ENCODE measurements around the gene CHRNB4. TPM values are rescaled to one million over a fixed set of nuclear protein-coding genes. Genes with fewer than 3 reads are reported as not detected.

CHRNB4 gene
- total RNA-seq, 1 donor from 2014 or later = 3.2 TPM

DNA sequence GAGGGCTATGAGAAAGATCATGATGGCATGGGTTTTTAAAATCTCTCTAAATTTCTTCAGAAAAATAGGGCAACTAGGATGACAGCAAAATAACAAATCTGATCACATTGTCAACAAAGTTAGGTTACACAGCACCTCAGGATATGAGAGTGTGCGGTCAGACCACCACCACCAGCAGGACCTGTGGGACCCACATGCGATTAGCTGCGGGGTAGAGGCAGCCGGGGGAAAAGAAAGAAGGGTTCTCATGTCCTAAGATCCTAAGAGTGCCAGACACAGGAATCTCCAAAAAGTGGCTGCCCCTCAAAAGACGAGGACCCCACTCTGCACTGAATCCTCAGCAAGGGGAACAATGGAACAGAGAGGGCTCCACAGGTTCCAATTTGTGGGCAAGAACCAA, 35.8 kb downstream of the CHRNB4 start:
- Mint-ChIP-seq H3K4me1 (no peaks in the 10 kb centered on the region), H3K36me3 (peaks cover 6% of the 10 kb centered on the region), H3K4me3 (no peak overlapping the region), H3K27me3 (ENCODE audit: low read depth) (peaks cover 22% of the 10 kb centered on the region), H3K27ac (no peak overlapping the region), H3K9me3 (peaks cover 11% of the 10 kb centered on the region)
- DNase-seq (ENCODE audit: low spot score in 2 of 2, unreplicated experiment in 2 of 2) = no peak
- TF ChIP-seq, protein P1, sequence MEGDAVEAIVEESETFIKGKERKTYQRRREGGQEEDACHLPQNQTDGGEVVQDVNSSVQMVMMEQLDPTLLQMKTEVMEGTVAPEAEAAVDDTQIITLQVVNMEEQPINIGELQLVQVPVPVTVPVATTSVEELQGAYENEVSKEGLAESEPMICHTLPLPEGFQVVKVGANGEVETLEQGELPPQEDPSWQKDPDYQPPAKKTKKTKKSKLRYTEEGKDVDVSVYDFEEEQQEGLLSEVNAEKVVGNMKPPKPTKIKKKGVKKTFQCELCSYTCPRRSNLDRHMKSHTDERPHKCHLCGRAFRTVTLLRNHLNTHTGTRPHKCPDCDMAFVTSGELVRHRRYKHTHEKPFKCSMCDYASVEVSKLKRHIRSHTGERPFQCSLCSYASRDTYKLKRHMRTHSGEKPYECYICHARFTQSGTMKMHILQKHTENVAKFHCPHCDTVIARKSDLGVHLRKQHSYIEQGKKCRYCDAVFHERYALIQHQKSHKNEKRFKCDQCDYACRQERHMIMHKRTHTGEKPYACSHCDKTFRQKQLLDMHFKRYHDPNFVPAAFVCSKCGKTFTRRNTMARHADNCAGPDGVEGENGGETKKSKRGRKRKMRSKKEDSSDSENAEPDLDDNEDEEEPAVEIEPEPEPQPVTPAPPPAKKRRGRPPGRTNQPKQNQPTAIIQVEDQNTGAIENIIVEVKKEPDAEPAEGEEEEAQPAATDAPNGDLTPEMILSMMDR (IDR thresholded peaks at IDR 0.05; ENCODE audit: unreplicated experiment) = no peak

DNA sequence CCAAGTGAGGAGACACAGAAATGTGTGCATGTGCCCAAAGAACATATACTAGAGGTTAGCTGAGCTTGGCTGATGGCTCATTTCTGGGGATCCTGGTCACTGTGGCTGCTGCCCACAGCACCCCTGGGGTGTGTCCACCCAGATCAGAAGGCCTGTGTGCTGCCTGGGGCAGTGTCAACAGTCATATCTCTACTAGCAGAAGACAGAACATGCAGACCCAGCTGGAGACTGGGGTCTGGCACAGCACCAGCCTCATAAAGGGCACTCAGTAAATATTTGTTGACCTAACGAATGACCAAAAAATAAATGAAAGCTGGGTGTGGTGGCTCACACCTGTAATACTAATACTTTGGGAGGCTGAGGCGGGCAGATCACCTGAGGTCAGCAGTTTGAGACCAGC, 36.6 kb downstream of the CHRNB4 start:
- peaks cover 3% of the 10 kb centered on the region for H3K9me3 Mint-ChIP-seq
- no peak for DNase-seq (ENCODE audit: low spot score in 2 of 2, unreplicated experiment in 2 of 2)
- no peak overlapping the region for H3K4me3 Mint-ChIP-seq
- peaks cover 6% of the 10 kb centered on the region for H3K36me3 Mint-ChIP-seq
- H3K4me1 Mint-ChIP-seq = no peaks in the 10 kb centered on the region
- H3K27ac Mint-ChIP-seq = no peak overlapping the region
- TF ChIP-seq, protein P1 (IDR thresholded peaks at IDR 0.05; ENCODE audit: unreplicated experiment) = no peak
- H3K27me3 Mint-ChIP-seq (ENCODE audit: low read depth) = peaks cover 19% of the 10 kb centered on the region

GRCh38 chr15:78603467-78603866, 37.5 kb downstream of the CHRNB4 start:
- H3K4me3 Mint-ChIP-seq = no peak overlapping the region
- peaks cover 6% of the 10 kb centered on the region for H3K36me3 Mint-ChIP-seq
- TF ChIP-seq, protein P1 (IDR thresholded peaks at IDR 0.05; ENCODE audit: unreplicated experiment) = no peak
- no peak for DNase-seq (ENCODE audit: low spot score in 2 of 2, unreplicated experiment in 2 of 2)
- no peak overlapping the region for H3K27ac Mint-ChIP-seq
- H3K27me3 Mint-ChIP-seq (ENCODE audit: low read depth) = peaks cover 18% of the 10 kb centered on the region
- H3K9me3 Mint-ChIP-seq = peaks cover 3% of the 10 kb centered on the region
- no peaks in the 10 kb centered on the region for H3K4me1 Mint-ChIP-seq

GRCh38 chr15:78599189-78599588, 41.8 kb downstream of the CHRNB4 start:
- Mint-ChIP-seq H3K27me3 (ENCODE audit: low read depth) (peaks cover under 1% of the 10 kb centered on the region), H3K27ac (no peak overlapping the region), H3K9me3 (peaks cover 3% of the 10 kb centered on the region), H3K36me3 (peaks cover 6% of the 10 kb centered on the region), H3K4me1 (no peaks in the 10 kb centered on the region), H3K4me3 (no peak overlapping the region)
- no peak for DNase-seq (ENCODE audit: low spot score in 2 of 2, unreplicated experiment in 2 of 2)
- TF ChIP-seq, protein P1 (IDR thresholded peaks at IDR 0.05; ENCODE audit: unreplicated experiment) = no peak

- H3K36me3 Mint-ChIP-seq = peaks cover 6% of the 10 kb centered on the region
- H3K4me1 Mint-ChIP-seq = no peaks in the 10 kb centered on the region
- no peak overlapping the region for H3K27ac Mint-ChIP-seq
- no peak overlapping the region for H3K4me3 Mint-ChIP-seq
- peaks cover 3% of the 10 kb centered on the region for H3K9me3 Mint-ChIP-seq
- TF ChIP-seq, protein P1 (IDR thresholded peaks at IDR 0.05; ENCODE audit: unreplicated experiment) = no peak
- no peaks in the 10 kb centered on the region for H3K27me3 Mint-ChIP-seq (ENCODE audit: low read depth)
- DNase-seq (ENCODE audit: low spot score in 2 of 2, unreplicated experiment in 2 of 2) = no peak
Measured at GRCh38 chr15:78598348-78598747, 42.7 kb downstream of the CHRNB4 start.

DNA sequence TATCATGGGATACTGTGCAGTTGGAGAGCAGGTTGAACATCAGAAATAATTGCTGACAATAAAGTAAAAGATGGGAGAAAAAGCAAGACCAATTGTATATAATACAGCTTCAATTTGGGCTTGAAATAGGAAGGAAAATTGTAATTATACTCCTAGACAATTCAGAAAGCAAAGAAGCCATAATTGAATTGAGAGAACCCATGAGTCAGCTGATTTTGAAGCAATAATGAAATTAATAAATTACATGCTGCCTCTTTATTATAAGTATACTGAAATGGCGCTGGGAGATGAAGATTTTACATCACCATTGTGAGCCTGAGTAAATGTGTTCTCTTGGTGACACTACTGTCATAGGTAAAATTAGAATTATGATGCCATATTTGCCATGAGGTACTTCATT, 43.4 kb downstream of the CHRNB4 start:
- TF ChIP-seq, protein P1 (IDR thresholded peaks at IDR 0.05; ENCODE audit: unreplicated experiment) = no peak
- Mint-ChIP-seq H3K27me3 (ENCODE audit: low read depth) (no peaks in the 10 kb centered on the region), H3K27ac (no peak overlapping the region), H3K4me1 (no peaks in the 10 kb centered on the region), H3K4me3 (no peak overlapping the region), H3K36me3 (peaks cover 6% of the 10 kb centered on the region), H3K9me3 (peaks cover 3% of the 10 kb centered on the region)
- no peak for DNase-seq (ENCODE audit: low spot score in 2 of 2, unreplicated experiment in 2 of 2)

Measured in mesothelial cell of epicardium (in vitro differentiated cells).